PC-9 (cell line): ENCODE data around the gene SLAMF6.

Source experiments
- EZH2 ChIP-seq: fragments of 200-600 bp; sonication (generic); IDR thresholded peaks from 2 replicates; pipeline ENCODE4 v1.8.0; 2017; ENCODE audit warnings: antibody characterized with exemption, low read depth
- TF ChIP-seq, protein P1 (sequence below): fragments of 200-600 bp; sonication (generic); conservative IDR thresholded peaks from 2 replicates; pipeline ENCODE4 v1.6.1; 2017; ENCODE audit warnings: mixed run types, antibody characterized with exemption, mild to moderate bottlenecking, moderate library complexity

DNA sequence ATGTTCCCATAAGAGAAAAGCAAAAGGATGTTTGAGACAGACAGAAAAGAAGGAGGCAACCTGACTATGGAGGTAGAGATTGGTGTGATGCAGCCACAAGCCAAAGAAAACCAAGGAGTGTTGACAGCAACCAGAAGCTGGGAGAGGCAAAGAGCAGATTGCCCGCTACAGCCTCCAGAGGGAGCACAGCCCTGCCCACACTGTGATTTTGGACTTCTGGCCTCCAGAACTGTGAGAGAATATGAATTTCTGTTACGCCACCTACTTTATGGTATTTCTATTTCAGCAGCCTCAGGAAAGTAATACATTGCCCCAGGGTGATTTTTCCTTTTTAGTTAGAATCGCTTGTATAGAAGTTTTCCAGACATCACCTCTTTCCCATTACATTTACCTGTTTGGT lies 28.4 kb downstream of the SLAMF6 start:
- TF ChIP-seq, protein P1, sequence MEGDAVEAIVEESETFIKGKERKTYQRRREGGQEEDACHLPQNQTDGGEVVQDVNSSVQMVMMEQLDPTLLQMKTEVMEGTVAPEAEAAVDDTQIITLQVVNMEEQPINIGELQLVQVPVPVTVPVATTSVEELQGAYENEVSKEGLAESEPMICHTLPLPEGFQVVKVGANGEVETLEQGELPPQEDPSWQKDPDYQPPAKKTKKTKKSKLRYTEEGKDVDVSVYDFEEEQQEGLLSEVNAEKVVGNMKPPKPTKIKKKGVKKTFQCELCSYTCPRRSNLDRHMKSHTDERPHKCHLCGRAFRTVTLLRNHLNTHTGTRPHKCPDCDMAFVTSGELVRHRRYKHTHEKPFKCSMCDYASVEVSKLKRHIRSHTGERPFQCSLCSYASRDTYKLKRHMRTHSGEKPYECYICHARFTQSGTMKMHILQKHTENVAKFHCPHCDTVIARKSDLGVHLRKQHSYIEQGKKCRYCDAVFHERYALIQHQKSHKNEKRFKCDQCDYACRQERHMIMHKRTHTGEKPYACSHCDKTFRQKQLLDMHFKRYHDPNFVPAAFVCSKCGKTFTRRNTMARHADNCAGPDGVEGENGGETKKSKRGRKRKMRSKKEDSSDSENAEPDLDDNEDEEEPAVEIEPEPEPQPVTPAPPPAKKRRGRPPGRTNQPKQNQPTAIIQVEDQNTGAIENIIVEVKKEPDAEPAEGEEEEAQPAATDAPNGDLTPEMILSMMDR: no peak; the same call in 1 of the 2 replicates
- no peak for TF ChIP-seq EZH2
